Measurements from ENCODE around the gene CD300LG.

GRCh38 chr17:43855061-43855460 lies 8.1 kb downstream of the CD300LG start:
- no peak for TF ChIP-seq CTCF (IDR thresholded peaks at IDR 0.05)
- no peak for TF ChIP-seq POLR2A (IDR thresholded peaks at IDR 0.05)

All from body of pancreas (tissue), 4 donors.